CD14-positive monocyte (primary cell): Measurements from ENCODE around the gene GMPR. TPM values are rescaled to one million over a fixed set of nuclear protein-coding genes. Genes with fewer than 3 reads are reported as not detected.

Experiments used
- DNase-seq, 3 donors: peaks; one replicate each; pipeline ENCODE4 v3.0.0-alpha.2; 2011 to 2022
- H2AFZ ChIP-seq: 2 replicates; pipeline ENCODE4 v1.6.0; 2012; ENCODE audit warnings: mild to moderate bottlenecking, low read depth, low read length, inconsistent platforms; ENCODE audit not compliant: insufficient read depth, poor library complexity, severe bottlenecking
- H3K27ac ChIP-seq, 2 donors: 1 replicate in 1 of 2; 2 replicates in 1 of 2; pipeline ENCODE4 v1.5.1; 2012 to 2013; ENCODE audit warnings: low read length in 2 of 2, control low read depth in 1 of 2, inconsistent platforms in 1 of 2, low read depth in 1 of 2, mild to moderate bottlenecking in 1 of 2
- H3K27me3 ChIP-seq, 2 donors: one replicate each; pipeline versions ENCODE4 v1.6.0 to v1.6.1; 2011 to 2013; ENCODE audit warnings: low read length in 2 of 2; ENCODE audit not compliant: control insufficient read depth in 2 of 2, insufficient read depth in 2 of 2
- H3K36me3 ChIP-seq, 2 donors: replicated peaks in 1 of 2; 1 replicate in 1 of 2; 2 replicates in 1 of 2; pipeline versions ENCODE4 v1.5.1 to v1.6.1; 2012 to 2013; ENCODE audit warnings: low read length in 2 of 2, control low read depth in 1 of 2, inconsistent platforms in 1 of 2, mild to moderate bottlenecking in 1 of 2; ENCODE audit not compliant: insufficient read depth in 2 of 2, control insufficient read depth in 1 of 2
- H3K4me1 ChIP-seq, 2 donors: 1 replicate in 1 of 2; 2 replicates in 1 of 2; pipeline versions ENCODE4 v1.5.1 to v1.6.1; 2012 to 2013; ENCODE audit warnings: low read length in 2 of 2, control low read depth in 1 of 2, inconsistent platforms in 1 of 2, mild to moderate bottlenecking in 1 of 2, moderate library complexity in 1 of 2; ENCODE audit not compliant: insufficient read depth in 2 of 2, control insufficient read depth in 1 of 2
- H3K4me2 ChIP-seq: replicated peaks from 2 replicates; pipeline ENCODE3; 2012; ENCODE audit warnings: low read length, moderate library complexity, mild to moderate bottlenecking; ENCODE audit not compliant: poor library complexity, severe bottlenecking; ENCODE audit errors: extremely low read depth
- H3K4me3 ChIP-seq, 3 experiments: fragments of 200-600 bp in 1 of 3; sonication (generic) in 1 of 3; replicated peaks in 1 of 3; 1 replicate in 2 of 3; 2 replicates in 1 of 3; pipeline ENCODE4 v1.5.1; 2011 to 2013; ENCODE audit warnings: low read length in 3 of 3, mild to moderate bottlenecking in 3 of 3, control low read depth in 2 of 3, low read depth in 2 of 3, inconsistent platforms in 1 of 3, moderate library complexity in 1 of 3
- H3K79me2 ChIP-seq: 2 replicates; pipeline ENCODE4 v1.6.0; 2012; ENCODE audit warnings: mild to moderate bottlenecking, control low read depth, inconsistent platforms, low read length, moderate library complexity; ENCODE audit not compliant: insufficient read depth
- H3K9ac ChIP-seq: 2 replicates; pipeline ENCODE4 v1.6.0; 2017; ENCODE audit warnings: low read length, mild to moderate bottlenecking; ENCODE audit not compliant: insufficient read depth, poor library complexity, severe bottlenecking
- H3K9me3 ChIP-seq, 2 donors: replicated peaks in 1 of 2; 1 replicate in 1 of 2; 2 replicates in 1 of 2; pipeline versions ENCODE4 v1.5.1 to v1.6.1; 2012 to 2013; ENCODE audit warnings: low read length in 2 of 2, control low read depth in 1 of 2; ENCODE audit not compliant: control insufficient read depth in 1 of 2, insufficient read depth in 1 of 2
- H4K20me1 ChIP-seq: 2 replicates; pipeline ENCODE4 v1.6.0; 2012; ENCODE audit warnings: mild to moderate bottlenecking, low read length, control low read depth, moderate library complexity; ENCODE audit not compliant: insufficient read depth
- H3K27ac Mint-ChIP-seq, 7 donors: one replicate each; pipeline ENCODE4 v1.8.0; 2020; ENCODE audit warnings: mild to moderate bottlenecking in 7 of 7, mixed read lengths in 7 of 7, moderate library complexity in 6 of 7, inconsistent platforms in 2 of 7
- H3K27me3 Mint-ChIP-seq, 3 donors: one replicate each; pipeline ENCODE4 v1.8.0; 2021 to 2022; ENCODE audit warnings: low read depth in 3 of 3, mild to moderate bottlenecking in 3 of 3, mixed read lengths in 3 of 3, moderate library complexity in 3 of 3, inconsistent platforms in 1 of 3
- H3K36me3 Mint-ChIP-seq, 2 donors: one replicate each; pipeline ENCODE4 v1.8.0; 2020; ENCODE audit warnings: mixed read lengths in 2 of 2, inconsistent platforms in 1 of 2, mild to moderate bottlenecking in 1 of 2
- H3K4me1 Mint-ChIP-seq: one replicate; pipeline ENCODE4 v1.8.0; 2020; ENCODE audit warnings: mild to moderate bottlenecking, mixed read lengths
- H3K4me3 Mint-ChIP-seq, 2 donors: one replicate each; pipeline ENCODE4 v1.8.0; 2020; ENCODE audit warnings: mild to moderate bottlenecking in 2 of 2, mixed read lengths in 2 of 2, moderate library complexity in 1 of 2
- H3K9me3 Mint-ChIP-seq, 7 donors: one replicate each; pipeline ENCODE4 v1.8.0; 2020 to 2022; ENCODE audit warnings: mixed read lengths in 7 of 7, mild to moderate bottlenecking in 6 of 7, moderate library complexity in 6 of 7, inconsistent platforms in 2 of 7
- WGBS: methylation state at CpG from one replicate; pipeline ENCODE4 v1.1.5; 2013; ENCODE audit warnings: missing lambda C conversion rate; ENCODE audit not compliant: insufficient coverage; 5-methylcytosine and 5-hydroxymethylcytosine counted together
- intact Hi-C, 2 donors: fragments of 100-400 bp; cut with micrococcal nuclease; formaldehyde crosslinking; loops; one replicate each; pipeline versions ENCODE4 v1.15.0 to v1.15.1; 2023
- polyA plus RNA-seq, 3 donors: library from polyadenylated mRNA; depleted of rRNA in 1 of 3; unstranded in 2 of 3; stranded (reverse) in 1 of 3; fragments of 300-500 nt in 2 of 3; fragments of >200 nt in 1 of 3; fragmentation: Illumina TruSeq in 2 of 3; gene quantifications; 1 replicate in 2 of 3; 2 replicates in 1 of 3; pipeline ENCODE4 v1.2.3, GENCODE V29; 2012 to 2021
- TF ChIP-seq, protein P1 (sequence below): fragments of 200-600 bp; IDR thresholded peaks from one replicate; pipeline ENCODE4 v1.8.0; 2022; ENCODE audit warnings: antibody characterized with exemption, mild to moderate bottlenecking

Gene GMPR
- polyA plus RNA-seq, 3 donors: 1.9 to 3.8 (median 3.2) TPM

DNA sequence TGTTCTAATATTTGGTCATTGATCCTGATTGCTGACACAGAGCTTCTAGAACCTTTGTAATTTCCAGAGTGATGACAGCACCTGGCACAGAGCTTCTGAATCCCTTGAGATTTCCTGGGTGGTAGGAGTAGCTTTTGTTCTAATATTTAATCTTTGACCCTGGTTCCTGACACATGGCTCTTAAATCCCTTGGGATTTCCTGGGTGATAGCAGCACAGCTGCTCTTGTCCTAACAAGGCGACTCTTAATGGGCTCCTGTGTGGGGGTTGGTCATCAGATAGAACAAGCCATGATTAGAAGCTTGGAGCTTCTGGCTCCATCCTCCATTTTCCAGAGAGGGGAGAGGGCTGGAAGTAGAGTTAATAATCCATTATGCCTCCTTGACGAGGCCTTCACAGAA lies 18.4 kb downstream of the GMPR start:
- H3K27me3 Mint-ChIP-seq: peaks cover 2 to 6% (median 3%) of the 10 kb centered on the region in 3 donors
- no CpG with 5 or more reads among the region's 2 CpGs for WGBS

GRCh38 chr6:16257999-16258708 lies 19.8 kb downstream of the GMPR start:
- H3K9me3 Mint-ChIP-seq: no peaks in the 10 kb centered on the region

More for the DNA sequence above, 18.4 kb downstream of the GMPR start:
- no peak overlapping the region for H3K27ac ChIP-seq
- no peaks in the 10 kb centered on the region for H3K4me1 Mint-ChIP-seq
- no peaks in the 10 kb centered on the region for H4K20me1 ChIP-seq
- no peaks in the 10 kb centered on the region for H3K79me2 ChIP-seq
- H3K36me3 ChIP-seq: no peaks in the 10 kb centered on the region
- H3K4me3 ChIP-seq: no peak overlapping the region
- TF ChIP-seq, protein P1, sequence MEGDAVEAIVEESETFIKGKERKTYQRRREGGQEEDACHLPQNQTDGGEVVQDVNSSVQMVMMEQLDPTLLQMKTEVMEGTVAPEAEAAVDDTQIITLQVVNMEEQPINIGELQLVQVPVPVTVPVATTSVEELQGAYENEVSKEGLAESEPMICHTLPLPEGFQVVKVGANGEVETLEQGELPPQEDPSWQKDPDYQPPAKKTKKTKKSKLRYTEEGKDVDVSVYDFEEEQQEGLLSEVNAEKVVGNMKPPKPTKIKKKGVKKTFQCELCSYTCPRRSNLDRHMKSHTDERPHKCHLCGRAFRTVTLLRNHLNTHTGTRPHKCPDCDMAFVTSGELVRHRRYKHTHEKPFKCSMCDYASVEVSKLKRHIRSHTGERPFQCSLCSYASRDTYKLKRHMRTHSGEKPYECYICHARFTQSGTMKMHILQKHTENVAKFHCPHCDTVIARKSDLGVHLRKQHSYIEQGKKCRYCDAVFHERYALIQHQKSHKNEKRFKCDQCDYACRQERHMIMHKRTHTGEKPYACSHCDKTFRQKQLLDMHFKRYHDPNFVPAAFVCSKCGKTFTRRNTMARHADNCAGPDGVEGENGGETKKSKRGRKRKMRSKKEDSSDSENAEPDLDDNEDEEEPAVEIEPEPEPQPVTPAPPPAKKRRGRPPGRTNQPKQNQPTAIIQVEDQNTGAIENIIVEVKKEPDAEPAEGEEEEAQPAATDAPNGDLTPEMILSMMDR: no peak
- no peak overlapping the region for H3K4me3 Mint-ChIP-seq
- H3K9ac ChIP-seq: no peak overlapping the region
- no peaks in the 10 kb centered on the region for H3K36me3 Mint-ChIP-seq
- no peak overlapping the region for H2AFZ ChIP-seq
- H3K4me1 ChIP-seq: no peaks in the 10 kb centered on the region
- intact Hi-C loops: no loop called here
- no peaks in the 10 kb centered on the region for H3K9me3 ChIP-seq
- H3K27me3 ChIP-seq: no peaks in the 10 kb centered on the region
- H3K4me2 ChIP-seq: no peak overlapping the region
- no peak overlapping the region for H3K27ac Mint-ChIP-seq
- DNase-seq: no peak
- no peaks in the 10 kb centered on the region for H3K9me3 Mint-ChIP-seq

More at GRCh38 chr6:16257999-16258708, 19.8 kb downstream of the GMPR start:
- no peak overlapping the region for H3K4me3 ChIP-seq
- TF ChIP-seq, protein P1: no peak
- H3K4me3 Mint-ChIP-seq: no peak overlapping the region
- intact Hi-C loops: no loop called here
- H3K36me3 ChIP-seq: no peaks in the 10 kb centered on the region
- H3K4me1 Mint-ChIP-seq: no peaks in the 10 kb centered on the region
- H3K4me1 ChIP-seq: no peaks in the 10 kb centered on the region
- no peak overlapping the region for H3K4me2 ChIP-seq
- H3K9me3 ChIP-seq: no peaks in the 10 kb centered on the region
- no peaks in the 10 kb centered on the region for H3K79me2 ChIP-seq
- no peaks in the 10 kb centered on the region for H3K36me3 Mint-ChIP-seq
- no peaks in the 10 kb centered on the region for H4K20me1 ChIP-seq
- no peak overlapping the region for H3K9ac ChIP-seq
- DNase-seq: no peak
- H2AFZ ChIP-seq: no peak overlapping the region
- WGBS: 75% methylated on average over 5 of the region's 7 CpGs
- H3K27ac Mint-ChIP-seq: no peak overlapping the region
- no peak overlapping the region for H3K27ac ChIP-seq
- no peaks in the 10 kb centered on the region for H3K27me3 ChIP-seq
- H3K27me3 Mint-ChIP-seq: peaks cover 0 to 6% (median 3%) of the 10 kb centered on the region in 3 donors
